ENCODE data around the gene GPN1.
A peak's percentile ranks its signal among the peaks of the same experiment; 100 is the strongest.
"Not testable (repeated sequence)": the region's sequence is repeated elsewhere in the genome, so short reads cannot be mapped to it uniquely, and the experiment has no call there.

The GPN1 gene

DNA sequence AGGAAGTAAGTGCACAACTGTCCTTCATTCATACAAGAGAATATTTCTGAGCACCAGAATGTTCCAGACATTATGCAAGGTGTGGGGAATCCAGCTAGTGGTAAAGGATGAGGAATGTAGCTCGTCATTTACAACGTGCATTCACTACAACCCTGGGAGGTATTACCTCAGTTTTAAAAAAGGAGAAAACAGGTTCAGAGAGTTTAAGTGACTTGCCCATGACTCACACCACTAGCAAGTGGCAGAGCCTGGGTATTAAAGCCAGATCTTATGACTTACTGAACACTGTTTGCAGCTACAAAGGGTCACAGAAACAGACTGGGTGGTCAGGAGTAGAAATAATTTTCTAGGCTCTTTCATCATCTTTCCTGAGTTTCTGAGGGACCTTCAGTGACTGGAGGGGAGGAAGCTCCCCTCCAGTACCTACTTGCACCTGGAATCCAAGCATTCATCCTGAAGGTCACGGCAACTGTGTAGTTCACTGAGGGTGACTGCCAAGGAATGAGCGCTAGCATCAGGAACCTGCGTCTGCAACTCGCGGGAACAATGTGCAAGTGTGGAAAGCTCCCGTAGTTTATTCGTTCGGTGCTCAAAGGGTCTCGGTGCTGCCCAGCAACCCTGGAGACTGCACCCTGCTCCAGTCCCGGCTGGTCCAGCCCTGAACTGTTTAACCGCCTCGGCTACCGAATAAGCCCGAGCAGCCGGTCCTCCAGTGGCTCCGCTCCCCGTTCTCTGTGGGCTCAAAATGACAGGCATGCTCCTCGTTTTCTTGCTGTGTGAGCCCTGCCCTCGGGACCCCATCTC lies 685 bp upstream of the GPN1 start:
- peak; percentile 70 for DNase-seq (ENCODE audit: low spot score)

DNA sequence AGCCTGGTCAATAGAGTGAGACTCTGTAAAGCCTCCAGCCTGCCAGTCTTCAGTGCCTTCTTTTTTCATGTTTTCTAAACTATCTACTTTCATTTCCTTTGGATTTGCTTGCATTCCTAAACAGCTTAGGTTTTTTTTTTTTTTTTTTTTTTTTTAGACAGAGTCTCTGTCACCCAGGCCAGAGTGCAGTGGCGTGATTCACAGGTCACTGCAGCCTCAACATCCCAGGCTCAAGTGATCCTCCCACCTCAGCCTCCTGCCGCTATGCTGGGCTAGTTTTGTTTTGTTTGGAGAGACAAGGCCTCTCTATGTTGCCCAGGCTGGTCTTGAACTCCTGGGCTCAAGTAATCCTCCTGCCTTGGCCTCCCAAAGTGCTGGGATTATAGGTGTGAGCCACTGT lies 1.4 kb downstream of the GPN1 start:
- not testable (repeated sequence) for DNase-seq (ENCODE audit: low spot score)

GRCh38 chr2:27634291-27634690 lies 5.4 kb downstream of the GPN1 start:
- DNase-seq (ENCODE audit: low spot score): no peak

- no peak for DNase-seq (ENCODE audit: low spot score)
Observed at GRCh38 chr2:27636766-27637165, 7.9 kb downstream of the GPN1 start.

- DNase-seq (ENCODE audit: low spot score): no peak
Observed at GRCh38 chr2:27638037-27638637, 9.3 kb downstream of the GPN1 start.

- DNase-seq (ENCODE audit: low spot score): no peak
Observed at GRCh38 chr2:27638709-27639108, 9.9 kb downstream of the GPN1 start.

- DNase-seq (ENCODE audit: low spot score): no peak
Observed at GRCh38 chr2:27640722-27641245, 11.9 kb downstream of the GPN1 start.

DNA sequence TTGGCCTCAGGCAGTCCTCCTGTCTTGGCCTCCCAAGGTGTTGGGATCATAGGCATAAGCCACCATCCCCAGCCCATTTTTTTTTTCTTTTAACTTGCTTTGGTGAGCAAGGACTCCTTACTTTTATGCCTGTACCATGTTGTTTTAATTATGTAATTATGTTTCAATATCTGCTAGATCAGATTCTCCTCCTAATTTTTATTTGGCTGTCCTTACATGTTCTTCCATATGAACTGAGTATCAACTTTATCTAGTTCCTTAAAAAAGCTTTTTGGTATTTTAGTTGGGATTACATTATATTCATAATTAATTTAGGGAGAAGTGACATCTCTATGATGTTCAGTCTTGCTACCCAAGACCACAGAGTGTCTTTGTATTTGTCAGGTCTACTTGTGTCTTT lies 16.3 kb downstream of the GPN1 start:
- no peak for DNase-seq (ENCODE audit: low spot score)

DNA sequence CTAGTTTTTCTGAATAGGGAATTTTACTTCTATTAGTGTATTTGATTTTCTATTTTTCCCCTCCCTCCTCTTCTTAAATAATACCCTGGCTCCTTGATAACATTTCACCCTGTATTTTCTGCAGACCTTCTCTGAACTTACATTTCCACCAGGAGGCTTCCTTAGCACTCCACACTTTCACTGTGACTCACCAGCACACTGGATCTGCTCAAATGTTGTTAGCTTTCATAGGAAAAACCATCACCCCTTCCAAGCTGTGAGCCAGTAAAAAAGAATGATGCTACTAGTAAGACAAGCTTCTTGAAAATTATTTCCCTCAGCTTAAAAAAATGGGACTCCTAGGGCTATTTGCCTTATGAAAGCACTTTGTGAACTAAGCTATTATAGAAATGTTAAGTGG lies 18.4 kb downstream of the GPN1 start:
- no peak for DNase-seq (ENCODE audit: low spot score)

DNA sequence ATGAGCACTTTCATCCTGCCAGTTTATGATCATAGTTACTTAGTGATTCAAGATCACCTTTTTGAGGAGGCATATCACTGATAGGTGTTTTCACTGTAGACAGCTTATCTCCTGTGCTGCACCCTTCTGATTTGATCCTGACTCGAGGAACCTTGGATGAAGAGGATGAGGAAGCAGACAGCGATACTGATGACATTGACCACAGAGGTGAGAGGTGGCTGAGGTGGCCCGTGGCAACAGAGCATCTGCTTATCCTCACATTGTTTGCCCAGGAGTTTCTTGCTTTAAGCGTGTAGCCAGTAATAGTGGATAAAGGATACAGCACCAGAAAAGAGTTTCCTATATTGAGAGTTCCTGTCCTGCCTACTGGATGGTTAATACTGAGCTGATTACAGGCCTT lies 18.9 kb downstream of the GPN1 start:
- no peak for DNase-seq (ENCODE audit: low spot score)

DNA sequence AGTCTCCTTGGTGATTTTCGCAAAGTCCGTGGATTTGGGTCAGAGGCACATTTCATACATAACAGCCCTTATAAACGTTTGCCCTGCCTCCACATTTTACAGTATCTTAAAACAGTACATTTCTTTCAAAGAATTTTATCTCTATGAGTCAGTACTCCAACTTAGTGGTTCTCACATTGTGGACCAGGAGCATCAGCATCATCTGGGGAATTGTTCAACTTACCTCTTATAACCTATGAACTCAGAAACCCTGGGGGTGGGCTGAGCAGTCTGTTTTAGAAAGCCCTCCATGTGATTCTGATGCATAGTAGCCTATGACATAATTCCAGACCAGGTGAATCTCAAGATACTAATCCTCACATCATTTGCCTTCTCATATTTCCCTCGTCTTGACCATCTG lies 22.2 kb downstream of the GPN1 start:
- no peak for DNase-seq (ENCODE audit: low spot score)

DNA sequence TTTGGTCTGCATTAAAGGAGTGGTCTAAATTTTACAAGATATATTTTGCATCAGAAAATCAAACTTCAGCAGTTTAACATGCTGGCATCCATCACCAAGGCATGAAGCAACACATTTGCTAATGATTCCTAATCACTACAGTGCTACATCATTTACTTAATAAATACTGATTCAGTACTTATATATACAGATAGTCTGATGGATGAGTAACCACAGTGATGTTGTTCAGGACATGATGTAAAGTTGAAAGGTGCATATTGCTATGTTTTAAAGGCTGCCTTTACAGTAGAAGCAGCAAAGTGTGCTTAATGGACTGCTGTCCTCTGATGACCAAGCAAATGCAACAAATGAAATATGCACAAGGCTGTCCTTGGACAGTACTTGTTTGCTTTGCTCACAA lies 23.5 kb downstream of the GPN1 start:
- DNase-seq (ENCODE audit: low spot score): no peak

DNA sequence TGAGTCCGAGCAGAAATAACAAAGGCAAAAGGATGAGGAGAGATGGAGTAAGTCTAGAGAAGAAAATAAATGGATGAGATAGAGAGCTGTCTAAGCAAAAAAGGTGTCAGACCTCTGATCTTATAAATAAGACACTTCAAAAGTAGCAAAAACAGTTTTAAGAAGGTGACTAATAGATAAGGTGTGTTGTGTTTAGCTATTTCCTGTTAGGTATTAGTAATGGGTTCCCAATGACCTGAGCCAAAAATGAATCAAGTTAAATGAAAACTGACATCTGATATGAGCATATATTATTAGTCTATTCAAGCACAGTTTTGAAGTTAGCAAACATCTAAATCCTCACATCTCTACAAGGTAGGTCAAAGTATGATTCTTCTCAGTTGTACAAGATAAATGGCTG lies 23.9 kb downstream of the GPN1 start:
- DNase-seq (ENCODE audit: low spot score): no peak

DNA sequence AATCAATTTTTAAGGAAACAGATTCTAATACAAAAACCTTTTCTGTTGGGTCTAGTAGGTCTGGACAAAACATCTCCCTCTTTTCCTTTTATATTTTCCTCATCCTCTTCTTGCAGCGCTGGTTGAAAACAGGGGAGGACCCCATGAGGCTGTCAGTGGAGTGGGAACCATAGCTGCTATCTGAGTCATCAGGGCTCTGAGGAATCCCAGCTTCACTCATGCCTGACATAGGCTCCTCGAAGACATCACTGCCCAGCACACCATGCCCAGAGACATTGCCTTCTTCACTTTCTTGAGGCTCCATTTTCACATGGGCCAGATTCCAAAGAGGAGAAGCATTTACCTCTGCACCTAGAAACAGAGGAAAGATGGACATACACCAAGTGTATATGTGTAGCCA lies 24.5 kb downstream of the GPN1 start:
- no peak for DNase-seq (ENCODE audit: low spot score)

DNA sequence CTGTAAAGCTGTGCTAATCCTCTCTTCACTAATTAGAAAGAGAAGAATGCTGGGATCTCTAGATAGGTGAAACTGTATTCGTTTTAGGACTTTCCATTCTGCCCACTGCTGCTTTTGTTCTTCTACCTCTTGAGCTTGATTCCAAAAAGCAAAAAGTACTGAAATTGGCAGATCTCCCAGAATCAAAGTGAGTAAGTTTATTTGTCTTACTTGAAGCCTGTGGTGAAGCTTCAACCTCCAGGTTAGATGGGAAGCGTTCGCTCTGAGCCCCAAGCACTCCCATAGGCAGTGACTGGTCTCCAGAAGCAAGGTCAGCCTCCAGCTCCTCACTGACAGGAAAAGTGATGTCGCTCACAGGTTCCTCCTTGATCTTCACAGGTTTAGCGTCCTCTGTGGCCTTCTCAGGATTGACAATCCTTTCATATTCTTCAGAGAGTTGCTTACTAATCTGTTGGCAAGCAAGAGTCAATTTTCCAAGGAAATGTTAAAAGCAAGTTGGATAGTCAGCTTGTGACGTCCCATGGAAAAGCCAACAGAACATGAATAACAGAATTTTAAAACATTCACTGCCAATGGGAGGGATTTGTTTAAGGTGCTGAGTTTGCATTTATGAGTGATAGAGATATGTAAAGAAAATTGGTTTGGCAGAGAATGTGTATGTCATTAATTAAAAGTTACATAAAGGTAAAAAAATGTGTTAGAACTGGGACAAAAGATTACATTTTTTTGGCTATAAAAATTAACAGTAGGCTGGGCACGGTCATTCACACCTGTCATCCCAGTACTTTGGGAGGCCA lies 26.5 kb downstream of the GPN1 start:
- no peak for DNase-seq (ENCODE audit: low spot score)

DNA sequence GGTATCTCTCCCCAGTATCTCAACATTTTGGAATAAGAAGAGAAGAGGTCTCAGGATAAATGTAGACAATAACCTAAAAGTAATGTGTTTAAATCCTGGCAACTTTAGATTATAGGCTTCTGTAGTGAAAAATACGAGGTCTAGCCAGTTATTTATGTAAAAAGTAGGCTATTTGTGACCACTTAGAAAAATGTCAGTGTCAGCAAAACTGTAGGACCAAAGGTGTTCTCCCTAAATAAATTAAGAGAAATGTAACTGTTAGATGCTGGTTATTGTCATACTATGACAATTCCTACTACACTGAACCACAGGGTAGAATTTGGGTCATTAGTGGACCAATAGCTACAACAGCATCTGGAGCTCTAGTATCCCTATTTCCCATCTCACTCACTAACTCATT lies 32.5 kb downstream of the GPN1 start:
- no peak for DNase-seq (ENCODE audit: low spot score)

DNA sequence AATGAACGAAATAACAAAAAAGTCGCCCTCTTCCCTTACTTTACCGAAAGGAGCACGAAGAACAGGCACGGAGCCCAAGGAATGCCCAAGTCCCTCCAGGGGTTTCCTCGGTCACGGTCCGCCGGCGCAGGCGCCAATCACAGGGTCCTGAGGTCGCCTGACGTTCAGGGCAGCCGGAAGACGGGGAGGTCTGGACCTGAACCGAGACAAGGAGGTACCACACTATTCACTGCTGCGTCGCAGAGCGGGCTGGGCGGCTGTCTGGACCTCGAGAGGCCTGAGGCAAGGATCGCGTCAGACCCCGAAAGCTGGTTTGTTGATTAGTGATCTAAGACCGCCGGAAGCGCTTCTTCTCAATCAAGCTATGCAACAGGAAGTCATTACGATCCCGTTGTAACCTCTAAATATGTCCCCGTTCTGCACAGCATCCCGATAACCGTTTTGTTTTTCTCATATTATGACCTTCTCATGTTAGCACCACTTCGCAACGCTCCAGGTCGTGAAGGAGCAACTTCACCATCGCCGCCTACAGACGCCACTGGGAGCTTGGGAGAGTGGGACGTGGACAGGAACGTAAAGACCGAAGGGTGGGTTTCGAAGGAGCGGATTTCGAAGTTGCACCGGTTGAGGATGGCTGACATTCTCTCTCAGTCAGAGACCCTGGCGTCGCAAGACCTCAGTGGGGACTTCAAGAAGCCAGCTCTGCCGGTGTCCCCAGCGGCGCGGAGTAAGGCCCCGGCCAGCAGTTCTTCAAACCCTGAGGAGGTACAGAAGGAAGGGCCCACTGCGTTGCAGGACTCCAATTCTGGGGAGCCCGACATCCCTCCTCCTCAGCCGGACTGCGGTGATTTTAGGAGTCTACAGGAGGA lies 34.7 kb downstream of the GPN1 start, which contains the start of the genes SLC4A1AP and SUPT7L:
Gene SLC4A1AP (plus strand): TSS at position 605 of the 869 bp plus-strand sequence. CDS start 26 bp downstream, at position 631.
Gene SUPT7L (minus strand): TSS at position 330 of the 869 bp plus-strand sequence. CDS start 1,422 bp downstream, outside the sequence.
- DNase-seq (ENCODE audit: low spot score): peak; percentile 79

GRCh38 chr2:27664154-27664574 lies 35.3 kb downstream of the GPN1 start:
- no peak for DNase-seq (ENCODE audit: low spot score)

GRCh38 chr2:27664622-27665363 lies 35.9 kb downstream of the GPN1 start:
- no peak for DNase-seq (ENCODE audit: low spot score)

GRCh38 chr2:27667446-27667845 lies 38.6 kb downstream of the GPN1 start:
- DNase-seq (ENCODE audit: low spot score): no peak

- DNase-seq (ENCODE audit: low spot score): no peak
Observed at GRCh38 chr2:27671235-27671634, 42.4 kb downstream of the GPN1 start.

Data from LoVo (cell line).